ENCODE data around the gene C1QA.

Gene C1QA

GRCh38 chr1:22609291-22609690 is 27.1 kb upstream of the C1QA start:
- H3K4me2 ChIP-seq (ENCODE audit: low read depth, low read length, poor library complexity, severe bottlenecking): no peak overlapping the region
- no peaks in the 10 kb centered on the region for H3F3A ChIP-seq (ENCODE audit: low read depth)
- TF ChIP-seq EZH2phosphoT487 (IDR thresholded peaks at IDR 0.05; ENCODE audit: borderline replicate concordance): no peak
- TF ChIP-seq, protein P1, sequence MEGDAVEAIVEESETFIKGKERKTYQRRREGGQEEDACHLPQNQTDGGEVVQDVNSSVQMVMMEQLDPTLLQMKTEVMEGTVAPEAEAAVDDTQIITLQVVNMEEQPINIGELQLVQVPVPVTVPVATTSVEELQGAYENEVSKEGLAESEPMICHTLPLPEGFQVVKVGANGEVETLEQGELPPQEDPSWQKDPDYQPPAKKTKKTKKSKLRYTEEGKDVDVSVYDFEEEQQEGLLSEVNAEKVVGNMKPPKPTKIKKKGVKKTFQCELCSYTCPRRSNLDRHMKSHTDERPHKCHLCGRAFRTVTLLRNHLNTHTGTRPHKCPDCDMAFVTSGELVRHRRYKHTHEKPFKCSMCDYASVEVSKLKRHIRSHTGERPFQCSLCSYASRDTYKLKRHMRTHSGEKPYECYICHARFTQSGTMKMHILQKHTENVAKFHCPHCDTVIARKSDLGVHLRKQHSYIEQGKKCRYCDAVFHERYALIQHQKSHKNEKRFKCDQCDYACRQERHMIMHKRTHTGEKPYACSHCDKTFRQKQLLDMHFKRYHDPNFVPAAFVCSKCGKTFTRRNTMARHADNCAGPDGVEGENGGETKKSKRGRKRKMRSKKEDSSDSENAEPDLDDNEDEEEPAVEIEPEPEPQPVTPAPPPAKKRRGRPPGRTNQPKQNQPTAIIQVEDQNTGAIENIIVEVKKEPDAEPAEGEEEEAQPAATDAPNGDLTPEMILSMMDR (conservative IDR thresholded peaks at IDR 0.05; ENCODE audit: low read length): no peak
- H3K9me3 ChIP-seq (ENCODE audit: insufficient read depth, low read depth, low read length): no peaks in the 10 kb centered on the region
- H3K27me3 ChIP-seq (ENCODE audit: insufficient read depth, low read length, poor library complexity, severe bottlenecking): no peaks in the 10 kb centered on the region
- no peak overlapping the region for H2AFZ ChIP-seq (ENCODE audit: low read length)
- H3K9me2 ChIP-seq (replicated peaks; ENCODE audit: low read depth, low read length): no peaks in the 10 kb centered on the region
- no peak overlapping the region for H3K9ac ChIP-seq (ENCODE audit: low read depth, low read length, poor library complexity, severe bottlenecking)
- no peaks in the 10 kb centered on the region for H3K36me3 ChIP-seq (ENCODE audit: insufficient read depth, low read length)
- no peaks in the 10 kb centered on the region for H4K20me1 ChIP-seq (ENCODE audit: insufficient read depth, low read length, poor library complexity, severe bottlenecking)
- H3K4me3 ChIP-seq (ENCODE audit: low read length, poor library complexity, severe bottlenecking): no peak overlapping the region
- H3K79me2 ChIP-seq (ENCODE audit: insufficient read depth, low read length): no peaks in the 10 kb centered on the region
- no peaks in the 10 kb centered on the region for H3K4me1 ChIP-seq (ENCODE audit: insufficient read depth, low read length, poor library complexity, severe bottlenecking)

DNA sequence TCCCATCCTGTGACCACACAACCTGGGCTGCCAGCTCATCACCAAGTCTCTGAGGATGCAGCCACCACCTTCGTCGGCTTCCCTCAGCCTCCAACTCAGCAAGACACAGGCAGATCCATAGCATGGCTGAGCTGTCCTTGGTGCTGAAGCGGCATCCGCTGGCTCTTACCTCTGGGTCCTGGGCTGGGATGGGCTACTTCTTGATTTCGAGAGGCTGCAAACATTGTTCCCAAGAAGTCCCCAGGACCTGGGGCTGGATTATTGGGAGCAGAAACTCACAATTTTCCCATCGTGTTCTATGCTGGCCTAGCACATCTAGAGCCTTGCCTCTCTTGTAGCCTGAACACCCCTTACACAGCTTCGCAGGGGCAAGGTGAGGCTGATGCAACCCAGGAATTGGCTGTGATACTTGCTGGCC is 24.9 kb upstream of the C1QA start:
- Histone ChIP-seq H3K27me3 (ENCODE audit: insufficient read depth, low read length, poor library complexity, severe bottlenecking) (no peaks in the 10 kb centered on the region), H3K9me2 (replicated peaks; ENCODE audit: low read depth, low read length) (no peaks in the 10 kb centered on the region), H3F3A (ENCODE audit: low read depth) (no peaks in the 10 kb centered on the region), H2AFZ (ENCODE audit: low read length) (no peak overlapping the region), H3K4me2 (ENCODE audit: low read depth, low read length, poor library complexity, severe bottlenecking) (no peak overlapping the region), H3K79me2 (ENCODE audit: insufficient read depth, low read length) (no peaks in the 10 kb centered on the region), H4K20me1 (ENCODE audit: insufficient read depth, low read length, poor library complexity, severe bottlenecking) (no peaks in the 10 kb centered on the region), H3K36me3 (ENCODE audit: insufficient read depth, low read length) (no peaks in the 10 kb centered on the region), H3K9ac (ENCODE audit: low read depth, low read length, poor library complexity, severe bottlenecking) (no peak overlapping the region), H3K4me3 (ENCODE audit: low read length, poor library complexity, severe bottlenecking) (no peak overlapping the region), H3K9me3 (ENCODE audit: insufficient read depth, low read depth, low read length) (no peaks in the 10 kb centered on the region), H3K4me1 (ENCODE audit: insufficient read depth, low read length, poor library complexity, severe bottlenecking) (no peaks in the 10 kb centered on the region)
- TF ChIP-seq EZH2phosphoT487 (IDR thresholded peaks at IDR 0.05; ENCODE audit: borderline replicate concordance): no peak
- TF ChIP-seq, protein P1 (conservative IDR thresholded peaks at IDR 0.05; ENCODE audit: low read length): no peak

GRCh38 chr1:22612671-22613571 is 23.5 kb upstream of the C1QA start:
- no peak overlapping the region for H3K4me3 ChIP-seq (ENCODE audit: low read length, poor library complexity, severe bottlenecking)
- H3K27me3 ChIP-seq (ENCODE audit: insufficient read depth, low read length, poor library complexity, severe bottlenecking): no peaks in the 10 kb centered on the region
- no peak overlapping the region for H2AFZ ChIP-seq (ENCODE audit: low read length)
- H3K9me3 ChIP-seq (ENCODE audit: insufficient read depth, low read depth, low read length): no peaks in the 10 kb centered on the region
- H4K20me1 ChIP-seq (ENCODE audit: insufficient read depth, low read length, poor library complexity, severe bottlenecking): no peaks in the 10 kb centered on the region
- TF ChIP-seq, protein P1 (conservative IDR thresholded peaks at IDR 0.05; ENCODE audit: low read length): no peak
- TF ChIP-seq EZH2phosphoT487 (IDR thresholded peaks at IDR 0.05; ENCODE audit: borderline replicate concordance): no peak
- no peak overlapping the region for H3K9ac ChIP-seq (ENCODE audit: low read depth, low read length, poor library complexity, severe bottlenecking)
- no peak overlapping the region for H3K4me2 ChIP-seq (ENCODE audit: low read depth, low read length, poor library complexity, severe bottlenecking)
- H3K79me2 ChIP-seq (ENCODE audit: insufficient read depth, low read length): no peaks in the 10 kb centered on the region
- no peaks in the 10 kb centered on the region for H3F3A ChIP-seq (ENCODE audit: low read depth)
- H3K4me1 ChIP-seq (ENCODE audit: insufficient read depth, low read length, poor library complexity, severe bottlenecking): no peaks in the 10 kb centered on the region
- no peaks in the 10 kb centered on the region for H3K9me2 ChIP-seq (replicated peaks; ENCODE audit: low read depth, low read length)
- no peaks in the 10 kb centered on the region for H3K36me3 ChIP-seq (ENCODE audit: insufficient read depth, low read length)
